HTR-8/SVneo (cell line): Measurements from ENCODE around the gene BAIAP2.
"Not testable (repeated sequence)": the region's sequence is repeated elsewhere in the genome, so short reads cannot be mapped to it uniquely, and the experiment has no call there.

Experiments
- DNase-seq: peaks from one replicate; pipeline ENCODE4 v3.0.0; 2011; ENCODE audit warnings: low spot score, mixed read lengths; ENCODE audit not compliant: insufficient read length
- FAIRE-seq: peaks from 2 replicates; lab custom pipeline; 2011; peaks lifted over from hg19 to GRCh38; lab: Jason Lieb, UNC

BAIAP2 gene

DNA sequence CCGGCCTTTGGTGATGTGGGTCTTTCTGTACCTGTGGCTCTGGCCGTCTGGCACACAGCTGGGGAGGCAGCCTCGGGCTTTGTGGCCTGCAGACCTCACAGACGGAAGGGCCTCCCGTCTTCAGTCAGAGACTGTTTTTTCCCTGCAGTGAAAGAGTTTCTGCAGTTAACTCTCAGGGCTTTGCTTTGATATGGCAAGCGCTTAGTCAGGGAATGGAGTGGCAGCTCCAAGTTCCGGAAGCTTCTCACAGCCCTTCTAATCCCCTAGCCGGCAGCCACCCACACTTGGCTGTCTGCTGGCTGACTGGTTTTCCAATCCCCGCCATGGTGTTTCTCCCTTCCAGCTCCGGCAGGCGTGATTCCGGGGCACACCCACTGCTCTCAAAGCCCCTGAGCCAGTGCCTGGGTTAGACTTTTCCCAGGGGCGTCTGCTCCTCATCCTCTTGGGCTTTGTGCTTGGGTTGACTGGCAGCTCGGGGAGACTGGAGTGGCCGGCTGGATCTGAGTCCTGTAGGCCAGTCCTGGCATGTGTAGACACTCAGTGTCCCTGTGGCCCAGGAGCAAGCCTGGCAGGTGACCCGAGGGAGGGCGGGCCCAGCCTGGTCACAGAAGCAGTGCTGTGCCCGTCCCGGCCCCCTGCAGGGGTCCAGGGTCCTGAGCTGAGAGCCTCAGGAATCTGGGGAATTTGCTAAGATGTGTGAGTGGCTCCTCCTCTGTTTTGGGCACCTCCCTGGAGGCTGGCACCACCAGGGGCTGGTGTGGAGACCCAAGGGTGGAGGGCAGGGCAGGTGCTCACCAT lies 29.9 kb downstream of the BAIAP2 start:
- FAIRE-seq, result no peak
- DNase-seq, result no peak

DNA sequence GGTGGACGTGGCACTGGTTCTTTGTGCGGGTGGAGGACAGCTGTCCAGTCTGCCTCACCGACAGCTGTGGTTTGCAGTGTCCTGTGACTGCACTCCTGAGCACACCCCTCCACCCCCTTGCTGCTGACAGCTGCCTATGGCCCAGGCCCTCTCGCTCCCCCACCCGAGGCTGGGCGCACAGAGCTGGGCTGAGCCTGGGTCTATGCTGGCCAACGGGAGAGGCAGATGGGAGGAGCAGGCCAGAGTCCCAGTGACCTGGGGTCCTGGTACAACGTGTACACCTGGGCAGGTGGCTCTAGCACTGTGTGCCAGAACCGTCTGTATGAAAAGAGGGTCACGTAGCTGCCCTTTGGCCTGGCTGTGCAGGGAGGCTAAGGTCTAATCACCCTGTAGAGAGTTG lies 30.5 kb downstream of the BAIAP2 start:
- FAIRE-seq (no peak), DNase-seq (no peak)

DNA sequence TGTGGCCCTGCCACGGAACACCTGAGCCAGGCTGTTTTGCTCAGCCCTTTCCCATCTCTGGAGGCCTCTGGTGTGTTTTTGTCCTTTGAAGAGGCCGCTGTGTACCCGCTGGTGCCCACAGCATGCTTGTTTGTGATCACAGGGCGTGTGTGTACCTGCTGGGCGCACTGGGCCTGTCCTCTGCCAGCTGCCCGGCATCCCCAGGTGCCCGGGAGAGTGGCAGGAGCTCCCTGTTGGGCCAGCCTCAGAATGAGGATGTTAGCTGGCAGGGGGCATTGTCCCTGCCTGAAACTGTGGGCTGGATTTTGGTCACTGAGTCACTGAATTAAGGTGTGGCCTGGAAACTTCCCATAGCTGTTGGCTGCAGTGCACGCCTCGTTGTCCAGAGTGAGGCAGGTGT lies 31.1 kb downstream of the BAIAP2 start:
- DNase-seq (no peak), FAIRE-seq (no peak)

DNA sequence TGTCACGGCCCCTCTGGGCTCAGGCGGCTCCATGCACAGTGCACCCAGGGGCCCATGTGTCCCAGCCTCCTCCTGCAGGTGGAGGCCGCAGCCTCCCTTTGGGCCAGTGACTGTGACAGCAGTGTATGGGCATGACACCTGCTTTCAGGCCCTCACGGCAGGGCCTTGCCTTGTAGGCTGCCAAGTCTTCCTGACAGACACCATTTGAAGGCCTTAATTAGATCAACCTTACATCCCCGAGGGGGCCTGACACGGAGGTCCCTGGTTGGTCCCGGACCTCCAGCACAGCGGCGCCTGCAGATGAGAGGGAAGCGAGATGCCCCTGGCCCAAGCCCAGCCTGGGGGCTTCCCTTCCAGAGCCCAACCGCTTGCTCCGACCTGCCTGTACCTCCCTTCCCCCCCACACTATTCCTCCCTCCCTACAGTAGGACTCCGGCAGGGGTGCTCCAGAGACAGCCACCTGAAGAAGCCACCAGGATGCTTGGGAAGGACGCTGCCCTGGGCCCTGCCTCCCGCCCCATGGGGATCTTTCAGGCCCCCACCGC lies 31.9 kb downstream of the BAIAP2 start:
- FAIRE-seq (no peak), DNase-seq (no peak)

DNA sequence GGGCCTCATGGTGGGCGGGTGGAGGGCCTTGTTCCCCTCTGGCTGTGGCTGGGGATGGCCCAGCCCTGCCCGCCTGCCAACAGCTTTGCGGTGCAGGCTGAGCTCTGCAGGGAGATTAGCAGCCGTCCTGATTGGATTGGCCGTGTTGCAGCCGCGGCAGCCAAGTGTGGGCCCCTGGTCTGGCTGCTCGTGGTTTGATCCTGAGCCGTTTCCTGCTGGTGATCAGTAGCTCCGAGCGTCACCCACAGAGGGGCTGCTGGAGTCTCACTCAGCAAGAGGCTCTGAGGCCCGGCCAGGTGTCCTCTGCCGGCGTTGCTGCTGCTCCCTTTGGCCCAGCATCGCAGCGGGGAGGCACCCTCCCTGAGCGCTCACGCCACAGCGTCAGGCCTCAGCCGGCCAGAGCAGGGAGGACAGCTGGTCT lies 32.5 kb downstream of the BAIAP2 start:
- FAIRE-seq, result no peak
- no peak for DNase-seq

DNA sequence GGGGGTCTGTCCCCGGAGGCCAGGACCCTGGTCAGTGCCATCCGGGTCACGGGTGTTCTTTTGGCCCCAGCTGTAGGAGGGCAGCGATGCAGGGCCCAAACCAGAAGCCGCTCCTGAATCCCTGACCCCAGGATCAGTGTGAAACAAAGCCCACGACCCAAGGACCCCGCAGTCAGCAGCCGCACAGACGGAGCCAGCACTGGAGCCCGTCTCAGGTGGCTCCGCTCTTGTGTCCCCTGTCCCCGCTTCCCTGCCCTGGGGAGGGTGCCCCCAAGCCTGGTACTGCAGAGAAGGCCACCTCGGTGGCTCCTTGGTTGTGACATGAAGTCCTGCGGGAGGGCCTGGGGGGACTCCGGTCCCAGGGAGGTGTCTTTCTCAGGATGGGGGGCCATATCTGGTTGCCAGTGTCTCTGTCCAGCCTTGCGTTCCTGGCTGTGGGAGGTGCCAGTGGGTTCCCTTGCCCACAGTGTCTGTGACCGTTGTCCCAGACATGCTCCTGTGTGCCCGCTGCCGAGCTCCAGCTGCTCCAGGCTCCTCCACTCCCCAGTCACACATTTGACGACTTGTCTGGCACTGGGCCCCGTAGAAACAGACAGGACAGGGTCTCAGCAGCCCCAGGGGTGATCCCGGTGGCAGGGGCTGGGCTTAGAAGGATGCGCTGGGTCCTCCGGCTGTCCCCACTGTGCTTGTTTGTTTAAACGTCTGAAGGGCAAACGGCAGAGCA lies 33.6 kb downstream of the BAIAP2 start:
- no peak for FAIRE-seq

DNA sequence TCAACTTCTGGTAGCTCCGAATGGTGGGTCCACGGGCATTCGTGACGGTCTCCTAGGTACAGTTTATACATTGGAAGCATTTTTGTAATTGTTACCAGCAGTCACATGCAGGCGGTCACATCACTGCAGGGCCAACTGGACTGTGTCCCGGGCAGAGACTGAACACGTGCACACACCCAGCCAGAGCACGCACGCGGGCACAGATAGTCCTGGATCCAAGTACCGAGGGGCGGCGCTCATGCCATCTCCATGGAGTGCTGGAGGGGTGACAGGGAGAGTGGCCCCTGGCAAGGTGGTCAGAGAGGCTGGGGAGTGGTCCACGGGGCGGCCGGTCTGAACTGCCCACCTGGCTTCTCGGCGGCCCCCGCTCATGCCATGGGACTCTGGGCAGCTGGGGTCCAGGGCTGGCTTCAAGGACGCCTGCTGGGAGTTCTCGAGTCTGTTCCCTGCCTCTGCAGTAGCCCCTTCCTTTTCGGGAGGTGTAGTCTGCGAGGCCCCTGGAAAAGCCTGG lies 34.2 kb downstream of the BAIAP2 start:
- FAIRE-seq (no peak), DNase-seq (no peak)

More for the DNA sequence above, 33.6 kb downstream of the BAIAP2 start:
- DNase-seq, result no peak

DNA sequence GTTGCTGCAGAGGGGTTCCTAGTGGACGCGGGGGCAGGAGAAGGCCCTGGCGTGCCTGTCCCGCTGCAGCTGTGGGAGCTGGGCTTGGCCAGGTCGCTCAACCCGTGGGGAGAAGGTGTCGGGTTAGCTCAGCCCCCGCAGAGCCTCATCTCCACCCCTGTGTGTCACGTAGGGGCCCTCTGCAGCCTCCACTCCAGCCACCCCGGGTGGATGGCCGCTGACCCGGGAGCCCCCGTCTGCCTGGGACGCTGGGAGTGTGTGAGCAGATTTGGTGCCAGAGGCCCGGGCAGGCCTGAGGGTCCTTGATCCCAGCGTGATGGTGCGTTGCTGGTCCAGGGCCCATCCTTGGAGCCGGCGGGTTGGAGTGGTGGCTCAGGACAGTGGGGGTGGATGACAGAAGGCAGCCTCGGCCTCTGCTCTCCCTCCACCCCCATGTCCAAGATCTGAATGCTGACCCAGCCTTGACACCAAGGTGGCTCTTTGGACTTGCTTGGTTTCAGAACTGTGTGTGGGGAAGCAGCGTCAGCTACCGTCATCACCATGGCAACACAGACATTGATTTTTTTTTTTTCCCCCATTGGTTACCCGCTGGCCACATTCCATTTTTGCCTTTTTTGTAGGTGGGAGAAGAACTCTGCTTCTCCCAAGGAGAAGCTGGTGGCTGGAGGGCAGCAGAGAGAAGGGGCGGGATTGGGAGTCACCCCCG lies 35.7 kb downstream of the BAIAP2 start:
- FAIRE-seq, result no peak
- DNase-seq, result no peak

DNA sequence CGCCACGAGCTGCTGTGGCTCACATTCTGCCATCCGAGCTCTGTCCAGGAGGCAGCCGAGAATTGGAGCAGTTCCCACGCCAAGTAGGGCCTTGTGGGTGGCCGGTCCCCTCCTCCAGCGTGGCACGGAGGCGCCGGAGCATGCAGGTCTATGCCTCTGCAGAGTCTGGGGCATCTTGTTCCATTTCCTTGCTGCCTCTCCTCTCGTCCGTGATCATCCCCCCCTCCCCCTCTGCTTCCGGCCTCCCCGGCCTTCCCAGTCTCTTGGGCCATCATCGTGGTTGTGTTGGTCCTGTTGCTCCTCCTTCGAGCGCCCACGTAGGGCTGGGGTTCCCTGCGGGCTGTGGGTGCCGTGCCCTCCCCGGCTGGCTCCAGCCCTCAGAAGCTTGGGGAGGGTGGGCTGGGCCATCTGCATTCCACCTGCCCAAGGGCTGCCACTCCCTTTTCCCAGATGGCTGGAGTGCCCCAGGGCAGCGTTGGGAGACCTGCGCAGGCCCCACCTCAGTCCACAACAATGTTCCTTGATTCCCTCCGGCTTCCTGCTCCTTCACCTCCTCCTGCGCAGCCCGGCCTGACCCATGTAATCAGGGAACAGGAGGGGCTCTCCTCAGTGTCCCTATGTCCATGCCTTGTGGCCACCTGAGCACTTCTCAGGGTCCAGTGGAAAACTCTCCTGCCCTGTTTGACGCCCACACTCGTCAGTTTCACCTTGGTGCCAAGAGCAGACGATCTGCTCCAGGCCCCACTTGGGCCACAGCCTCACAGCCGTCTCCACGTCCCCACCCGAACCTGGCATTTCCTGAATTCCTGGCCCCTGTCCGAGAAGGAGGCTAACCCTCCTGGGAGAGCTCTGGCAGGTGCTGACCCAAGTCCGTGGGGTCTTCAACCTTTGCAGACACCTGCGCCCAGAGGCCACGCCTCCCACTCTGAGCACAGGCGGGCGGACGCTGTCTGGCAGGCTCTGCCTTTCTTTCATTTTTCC lies 37.1 kb downstream of the BAIAP2 start:
- FAIRE-seq (no peak), DNase-seq (no peak)

DNA sequence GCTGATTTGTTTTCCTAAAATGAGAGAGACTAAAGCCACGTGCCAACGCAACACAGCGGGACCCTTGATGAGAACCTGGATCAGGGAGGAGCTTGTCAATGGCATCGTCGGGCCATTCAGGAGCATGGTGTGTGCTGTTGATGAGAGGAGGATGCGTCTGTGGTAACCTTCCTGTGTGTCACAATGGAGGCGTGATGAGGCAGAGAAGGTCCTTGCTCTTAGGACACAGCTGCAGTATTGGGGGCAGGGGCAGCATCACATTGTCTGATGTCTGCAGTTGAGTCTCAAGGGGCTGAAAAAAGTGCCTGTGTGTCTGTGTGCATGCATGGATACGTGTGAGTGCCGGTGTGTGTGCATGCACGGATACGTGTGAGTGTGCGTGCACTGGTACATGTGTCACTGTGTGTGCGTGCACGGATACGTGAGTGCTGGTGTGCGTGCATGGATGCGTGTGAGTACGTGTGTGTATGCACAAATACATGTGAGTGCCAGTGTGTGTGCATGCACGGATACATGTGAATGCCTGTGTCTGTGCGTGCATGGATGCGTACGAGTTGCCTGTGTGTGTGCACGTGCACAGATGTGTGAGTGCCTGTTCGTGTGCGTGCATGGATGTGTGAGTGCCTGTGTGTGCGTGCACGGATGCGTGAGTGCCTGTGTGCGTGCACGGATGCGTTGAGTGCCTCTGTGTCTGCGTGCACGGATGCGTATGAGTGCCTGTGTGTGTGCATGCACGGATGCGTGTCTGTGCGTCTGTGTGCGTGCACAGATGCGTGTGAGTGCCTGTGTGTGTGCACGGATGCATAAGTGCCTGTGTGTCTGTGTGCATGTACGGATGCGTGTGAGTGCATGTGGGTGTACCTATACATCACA lies 39.3 kb downstream of the BAIAP2 start:
- DNase-seq (no peak), FAIRE-seq (peak; percentile 94)

DNA sequence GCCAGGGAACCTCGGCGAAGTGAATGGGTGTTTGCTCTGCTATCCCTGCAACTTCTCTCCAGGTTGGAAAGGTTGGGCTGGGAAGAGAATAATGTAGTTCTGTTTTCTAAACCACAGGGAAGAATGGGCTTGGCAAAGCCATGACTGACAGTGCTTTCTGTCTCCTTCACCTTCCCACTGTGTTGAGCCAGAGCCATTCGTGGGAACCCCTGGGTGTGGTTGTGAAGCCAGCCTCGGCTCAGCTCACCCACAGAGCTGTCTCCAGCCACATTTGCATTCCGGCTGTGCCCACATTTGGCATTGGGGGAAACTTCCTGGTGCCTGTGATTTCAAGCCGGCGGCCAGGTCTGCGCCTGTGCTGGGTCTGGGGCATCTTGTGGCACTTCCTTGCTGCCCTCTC lies 39.9 kb downstream of the BAIAP2 start:
- no peak for FAIRE-seq
- no peak for DNase-seq

DNA sequence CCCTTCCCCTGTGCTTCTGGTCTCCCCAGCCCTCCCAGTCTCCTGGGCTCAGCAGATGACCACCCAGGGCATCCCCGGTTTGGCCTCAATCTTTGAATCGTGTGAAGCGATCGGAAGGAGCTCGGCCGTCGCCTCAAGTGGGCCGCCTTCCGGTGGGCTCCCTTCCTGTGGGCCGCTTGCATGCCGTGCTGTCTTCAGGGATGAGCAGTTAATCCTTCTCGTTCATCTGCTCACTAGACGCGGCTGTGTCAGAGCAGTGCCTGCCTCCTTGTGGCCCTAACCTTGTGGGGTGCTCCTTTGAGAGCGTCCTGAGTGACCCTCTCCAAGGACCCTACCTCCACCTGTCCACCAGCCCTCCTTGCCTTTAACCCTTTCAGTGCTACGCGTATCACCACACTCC lies 40.4 kb downstream of the BAIAP2 start:
- FAIRE-seq, result no peak
- no peak for DNase-seq

DNA sequence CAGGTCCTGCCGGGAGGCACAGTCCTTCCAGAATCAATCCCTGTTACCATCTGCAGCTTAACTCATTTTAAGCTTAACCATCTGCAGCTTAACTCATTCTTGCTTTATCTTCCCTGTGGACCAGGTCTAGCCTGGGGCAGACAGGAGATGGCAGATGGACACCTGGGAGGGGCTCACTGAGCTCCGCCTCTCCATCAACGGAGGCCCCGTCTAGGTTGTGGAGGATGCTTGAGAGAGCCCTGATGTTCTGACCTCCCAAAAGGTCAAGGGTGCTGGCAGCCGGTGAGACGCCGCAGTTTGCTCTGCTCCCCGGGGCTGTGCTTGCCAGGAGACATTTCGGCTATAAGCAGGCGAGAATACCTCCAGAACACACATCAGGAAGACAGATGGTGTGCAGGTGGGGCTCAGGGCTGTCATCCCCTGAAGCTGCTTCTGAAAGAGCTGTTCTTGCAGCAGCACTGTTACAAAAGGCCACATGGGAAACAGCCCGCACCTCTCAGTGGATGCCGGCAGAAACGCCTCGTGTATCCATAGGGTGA lies 41.3 kb downstream of the BAIAP2 start:
- FAIRE-seq, result no peak
- DNase-seq, result no peak

DNA sequence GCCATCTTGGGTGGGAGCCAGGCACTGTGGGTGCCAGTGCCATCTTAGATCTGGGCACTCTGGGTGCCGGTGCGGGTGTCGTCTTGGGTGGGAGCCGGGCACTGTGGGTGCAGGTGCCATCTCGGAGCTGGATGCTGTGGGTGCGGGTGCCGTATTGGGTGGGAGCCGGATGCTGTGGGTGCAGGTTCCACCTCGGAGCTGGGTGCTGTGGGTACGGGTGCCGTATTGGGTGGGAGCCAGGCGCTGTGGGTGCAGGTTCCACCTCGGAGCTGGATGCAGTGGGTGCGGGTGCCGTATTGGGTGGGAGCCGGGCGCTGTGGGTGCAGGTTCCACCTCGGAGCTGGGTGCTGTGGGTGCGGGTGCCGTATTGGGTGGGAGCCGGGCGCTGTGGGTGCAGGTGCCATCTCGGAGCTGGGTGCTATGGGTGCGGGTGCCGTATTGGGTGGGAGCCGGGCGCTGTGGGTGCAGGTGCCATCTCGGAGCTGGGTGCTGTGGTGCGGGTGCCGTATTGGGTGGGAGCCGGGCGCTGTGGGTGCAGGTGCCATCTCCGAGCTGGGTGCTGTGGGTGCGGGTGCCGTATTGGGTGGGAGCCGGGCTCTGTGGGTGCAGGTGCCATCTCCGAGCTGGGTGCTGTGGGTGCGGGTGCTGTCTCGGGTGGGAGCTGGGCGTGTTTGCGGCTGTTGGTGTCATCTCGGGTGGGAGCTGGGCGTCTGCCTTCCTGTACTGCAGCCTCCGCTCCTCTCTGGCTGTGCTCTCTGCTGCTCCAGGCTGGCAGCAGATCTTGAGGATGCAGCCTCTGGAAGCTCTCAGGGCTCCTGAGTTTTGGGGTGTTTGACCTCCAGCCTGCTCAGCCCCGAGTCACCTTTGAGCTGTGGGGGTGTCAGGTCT lies 43.3 kb downstream of the BAIAP2 start:
- not testable (repeated sequence) for DNase-seq, FAIRE-seq

DNA sequence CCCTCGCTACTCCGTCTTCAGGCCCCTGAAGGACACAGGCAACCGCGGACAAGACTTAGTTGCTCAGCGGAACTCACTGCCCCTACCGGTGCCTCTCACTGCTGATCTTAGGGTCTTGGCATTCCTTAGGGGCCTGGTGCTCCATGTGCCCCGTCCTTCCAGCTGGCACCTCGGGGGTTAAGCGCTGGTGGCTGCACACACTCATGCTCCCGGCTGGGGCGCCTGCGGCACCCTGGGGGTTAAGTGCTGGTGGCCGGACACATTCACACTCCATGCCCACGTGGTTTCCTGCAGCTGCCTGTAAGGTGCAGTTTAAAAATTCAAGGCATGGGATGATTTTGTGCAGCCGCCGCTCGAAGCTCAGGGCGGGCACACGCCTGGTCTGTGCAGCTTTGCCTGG lies 45.1 kb downstream of the BAIAP2 start:
- FAIRE-seq, result no peak
- no peak for DNase-seq

DNA sequence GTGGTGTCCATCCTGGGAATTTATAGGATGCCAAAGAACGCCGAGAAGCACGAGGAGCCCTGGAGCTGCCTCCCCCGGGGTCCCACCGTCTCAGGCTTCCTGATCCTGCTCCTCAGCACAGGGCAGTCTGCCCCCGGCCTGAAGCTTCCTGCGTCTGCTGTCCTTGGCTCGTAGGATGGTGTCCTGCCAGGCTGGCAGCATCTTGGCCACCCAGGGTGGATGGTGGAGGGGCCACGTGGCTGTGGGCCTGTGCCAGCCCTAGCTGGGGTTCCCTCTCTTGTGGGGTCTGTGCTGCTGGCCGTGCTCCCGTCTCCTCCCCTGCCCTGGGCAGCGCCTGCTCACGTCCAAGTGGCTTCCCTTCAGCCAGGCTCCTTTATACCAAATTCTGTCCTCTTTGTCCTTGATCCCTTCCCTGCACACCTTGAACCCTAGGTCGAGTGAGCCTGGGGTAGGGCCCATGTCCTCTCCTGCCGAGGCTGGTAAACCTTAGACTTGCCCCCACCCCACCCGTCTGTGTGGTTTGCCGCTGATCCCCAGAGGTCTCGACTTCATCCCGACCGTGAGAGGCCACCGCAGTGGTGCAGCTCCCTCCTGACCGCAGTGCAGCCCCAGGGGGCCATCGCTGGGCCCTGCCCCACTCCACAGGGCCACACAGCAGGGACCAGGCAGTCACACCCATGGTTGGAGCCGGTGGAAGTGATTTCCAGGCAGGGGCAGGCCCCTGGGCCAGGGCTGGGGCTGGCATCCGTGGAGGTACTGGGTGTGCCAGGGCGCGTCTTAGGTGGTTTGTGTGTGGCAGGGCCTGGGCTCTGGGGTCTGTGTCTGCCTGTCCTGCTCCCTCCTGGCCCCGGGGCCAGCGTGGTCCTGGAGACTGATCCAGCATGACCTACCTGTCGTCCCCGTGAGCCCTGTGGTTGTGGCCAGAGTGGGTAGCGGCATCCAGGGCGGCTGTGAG lies 46.5 kb downstream of the BAIAP2 start:
- DNase-seq, result no peak
- FAIRE-seq, result no peak
